Left lung (tissue), 10 donors: ENCODE results near the gene ZNF366. TPM values are rescaled to one million over a fixed set of nuclear protein-coding genes. Genes with fewer than 3 reads are reported as not detected.

Experiments
- ATAC-seq: fragments of 200-7000 bp; cut with Tn5 transposase; one replicate; pipeline ENCODE4 v1.9.1; 2020; ENCODE audit warnings: moderate library complexity
- DNase-seq, 4 donors: peaks; one replicate each; pipeline ENCODE4 v3.0.0-alpha.2; 2013 to 2020
- H3K27ac ChIP-seq, 2 donors: fragments of 200-600 bp; sonication (generic) in 1 of 2; one replicate each; pipeline versions ENCODE4 v1.5.0 to v1.8.0; 2020 to 2021
- H3K27me3 ChIP-seq, 2 donors: fragments of 200-600 bp; sonication (generic) in 1 of 2; one replicate each; pipeline versions ENCODE4 v1.5.0 to v1.8.0; 2020 to 2021
- H3K36me3 ChIP-seq, 2 donors: fragments of 200-600 bp; sonication (generic) in 1 of 2; one replicate each; pipeline versions ENCODE4 v1.5.0 to v1.8.0; 2020 to 2021
- H3K4me1 ChIP-seq, 2 donors: fragments of 200-600 bp; one replicate each; pipeline ENCODE4 v1.8.0; 2021
- H3K4me3 ChIP-seq, 2 donors: fragments of 200-600 bp; sonication (generic) in 1 of 2; one replicate each; pipeline versions ENCODE4 v1.5.0 to v1.8.0; 2020 to 2021; ENCODE audit warnings: mild to moderate bottlenecking in 1 of 2
- H3K9me3 ChIP-seq, 2 donors: fragments of 200-600 bp; sonication (generic) in 1 of 2; one replicate each; pipeline versions ENCODE4 v1.5.0 to v1.8.0; 2020 to 2021
- intact Hi-C, 2 donors: fragments of 100-400 bp; cut with DNase I; formaldehyde crosslinking; loops; one replicate each; pipeline versions ENCODE4 v1.11.2 to v1.14.2; 2022
- polyA plus RNA-seq, 6 donors: library from polyadenylated mRNA; unstranded; fragments of 120-200 nt; gene quantifications; one replicate each; pipeline ENCODE4 v1.2.1, GENCODE V29; 2013; ENCODE audit not compliant: insufficient read length in 6 of 6
- total RNA-seq, 2 donors: library from RNA; stranded (reverse); fragmentation: NEBNext Ultra II Directional; extraction: Animal tissue kit (Norgen Biotek cat#: 25700); gene quantifications; one replicate each; pipeline ENCODE4 v1.2.1, GENCODE V29; 2021
- TF ChIP-seq, protein P1 (sequence below), 2 donors: fragments of 200-600 bp; sonication (generic) in 1 of 2; IDR thresholded peaks; one replicate each; pipeline versions ENCODE4 v1.5.0 to v1.8.0; 2021; ENCODE audit warnings: antibody characterized with exemption in 2 of 2
- donor health status: DM: no; HTN: yes; CAD: no.
- donor health status: DM: no; HTN: no; CAD: no.

The ZNF366 gene
- total and polyA plus RNA-seq, 8 donors: 3.2 to 5.6 (median 4.0) TPM

DNA sequence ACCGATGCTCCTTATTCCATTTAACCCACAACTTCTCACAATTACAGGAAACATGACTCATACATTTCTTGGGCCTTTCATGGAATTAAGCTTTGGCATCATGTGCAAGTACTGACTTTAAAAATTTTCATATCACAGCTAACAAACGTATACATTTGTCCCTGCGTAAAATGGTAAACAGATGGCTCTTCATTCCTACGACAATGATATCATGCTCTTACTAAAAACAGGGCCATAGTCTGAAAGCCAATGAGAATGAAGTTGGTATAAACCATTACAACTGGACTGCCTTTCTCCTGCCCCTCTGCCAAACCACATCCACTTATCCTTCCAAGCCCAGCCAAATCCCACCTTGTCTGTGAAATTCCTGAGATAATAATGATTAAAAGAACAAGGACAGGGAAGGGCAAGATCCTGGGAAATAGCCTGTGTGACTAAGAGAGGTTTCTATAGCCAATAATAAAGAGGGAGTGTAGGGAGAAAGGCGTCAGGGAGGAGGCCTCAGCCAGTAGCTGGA lies 44.9 kb upstream of the ZNF366 start:
- DNase-seq (no peak), ATAC-seq (no peak)
- peaks cover 4 to 16% of the 10 kb centered on the region in 2 donors for H3K4me1 ChIP-seq
- TF ChIP-seq, protein P1, sequence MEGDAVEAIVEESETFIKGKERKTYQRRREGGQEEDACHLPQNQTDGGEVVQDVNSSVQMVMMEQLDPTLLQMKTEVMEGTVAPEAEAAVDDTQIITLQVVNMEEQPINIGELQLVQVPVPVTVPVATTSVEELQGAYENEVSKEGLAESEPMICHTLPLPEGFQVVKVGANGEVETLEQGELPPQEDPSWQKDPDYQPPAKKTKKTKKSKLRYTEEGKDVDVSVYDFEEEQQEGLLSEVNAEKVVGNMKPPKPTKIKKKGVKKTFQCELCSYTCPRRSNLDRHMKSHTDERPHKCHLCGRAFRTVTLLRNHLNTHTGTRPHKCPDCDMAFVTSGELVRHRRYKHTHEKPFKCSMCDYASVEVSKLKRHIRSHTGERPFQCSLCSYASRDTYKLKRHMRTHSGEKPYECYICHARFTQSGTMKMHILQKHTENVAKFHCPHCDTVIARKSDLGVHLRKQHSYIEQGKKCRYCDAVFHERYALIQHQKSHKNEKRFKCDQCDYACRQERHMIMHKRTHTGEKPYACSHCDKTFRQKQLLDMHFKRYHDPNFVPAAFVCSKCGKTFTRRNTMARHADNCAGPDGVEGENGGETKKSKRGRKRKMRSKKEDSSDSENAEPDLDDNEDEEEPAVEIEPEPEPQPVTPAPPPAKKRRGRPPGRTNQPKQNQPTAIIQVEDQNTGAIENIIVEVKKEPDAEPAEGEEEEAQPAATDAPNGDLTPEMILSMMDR (IDR thresholded peaks at IDR 0.05): no peak
- intact Hi-C loops: no loop called here
- no peak overlapping the region for H3K27ac ChIP-seq
- H3K27me3 ChIP-seq: peaks cover 0 to 5% of the 10 kb centered on the region in 2 donors
- peaks cover 0 to 3% of the 10 kb centered on the region in 2 donors for H3K9me3 ChIP-seq
- no peak overlapping the region for H3K4me3 ChIP-seq
- no peaks in the 10 kb centered on the region for H3K36me3 ChIP-seq

DNA sequence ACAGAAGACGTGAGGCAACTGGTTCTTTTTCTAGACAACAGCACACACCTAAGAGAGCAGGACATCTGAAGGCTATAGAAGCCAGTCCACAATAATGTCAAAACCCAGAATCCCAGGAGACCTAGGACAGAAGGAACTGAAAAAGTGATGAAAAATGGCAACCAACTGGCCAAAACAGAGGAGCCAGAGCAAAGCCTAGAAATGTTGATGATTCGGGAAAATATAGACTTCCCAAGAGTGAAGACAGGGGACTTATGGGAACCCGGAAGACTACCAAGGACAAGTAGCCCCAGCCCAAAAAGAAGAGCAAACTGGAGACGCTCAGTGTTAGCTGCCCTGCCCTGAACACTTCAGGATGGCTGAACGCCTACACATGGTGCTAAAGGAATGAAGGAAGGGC lies 43.4 kb upstream of the ZNF366 start:
- intact Hi-C loops: no loop called here
- no peak overlapping the region for H3K27ac ChIP-seq
- no peak for ATAC-seq
- no peaks in the 10 kb centered on the region for H3K36me3 ChIP-seq
- TF ChIP-seq, protein P1 (IDR thresholded peaks at IDR 0.05): no peak
- no peak overlapping the region for H3K4me3 ChIP-seq
- no peak for DNase-seq
- H3K4me1 ChIP-seq: peaks cover 0 to under 1% of the 10 kb centered on the region in 2 donors
- H3K9me3 ChIP-seq: peaks cover 0 to 11% of the 10 kb centered on the region in 2 donors
- H3K27me3 ChIP-seq: no peaks in the 10 kb centered on the region

DNA sequence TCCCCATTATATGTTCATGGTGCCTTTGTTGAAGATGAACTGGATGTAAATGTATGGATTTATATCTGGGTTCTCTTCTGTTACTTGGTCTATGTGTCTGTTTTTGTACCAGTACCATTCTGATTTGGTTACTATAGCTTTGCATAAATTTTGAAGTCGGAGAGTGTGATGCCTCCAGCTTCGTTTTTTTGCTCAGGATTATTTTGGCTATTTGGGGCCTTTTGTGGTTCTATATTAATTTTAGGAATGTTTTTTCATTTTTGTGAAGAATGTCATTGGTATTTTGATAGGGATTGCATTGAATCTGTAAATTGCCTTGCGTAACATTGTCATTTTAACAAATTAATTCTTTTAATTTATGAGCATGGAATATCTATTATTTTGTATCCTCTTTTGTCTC lies 36.6 kb upstream of the ZNF366 start:
- DNase-seq (no peak), ATAC-seq (no peak)
- TF ChIP-seq, protein P1 (IDR thresholded peaks at IDR 0.05): no peak
- intact Hi-C loops: no loop called here
- Histone ChIP-seq H3K9me3 (peaks cover 0 to 17% of the 10 kb centered on the region in 2 donors), H3K4me1 (no peaks in the 10 kb centered on the region), H3K27ac (no peak overlapping the region), H3K27me3 (no peaks in the 10 kb centered on the region), H3K4me3 (no peak overlapping the region), H3K36me3 (no peaks in the 10 kb centered on the region)

DNA sequence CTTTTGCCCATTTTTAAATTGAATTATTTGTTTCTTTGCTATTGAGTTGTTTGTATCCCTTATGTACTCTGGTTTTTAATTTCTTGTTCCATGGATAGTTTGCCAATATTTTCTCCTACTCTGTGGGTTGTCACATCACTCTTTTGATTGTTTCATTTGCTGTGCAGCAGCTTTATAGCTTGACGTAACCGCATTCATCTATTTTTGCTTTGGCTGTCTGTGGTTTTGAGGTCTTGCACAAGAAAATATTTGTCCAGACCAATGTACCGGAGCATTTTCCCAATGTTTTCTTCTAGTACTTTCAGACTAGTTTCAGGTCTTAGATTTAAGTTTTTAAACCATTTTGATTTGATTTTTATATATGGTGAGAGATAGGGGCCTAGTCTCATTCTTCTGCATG lies 36.2 kb upstream of the ZNF366 start:
- Histone ChIP-seq H3K4me1 (no peaks in the 10 kb centered on the region), H3K36me3 (no peaks in the 10 kb centered on the region), H3K27ac (no peak overlapping the region), H3K9me3 (peaks cover 0 to 17% of the 10 kb centered on the region in 2 donors), H3K27me3 (no peaks in the 10 kb centered on the region), H3K4me3 (no peak overlapping the region)
- DNase-seq (no peak), ATAC-seq (no peak)
- intact Hi-C loops: no loop called here
- TF ChIP-seq, protein P1 (IDR thresholded peaks at IDR 0.05): no peak

DNA sequence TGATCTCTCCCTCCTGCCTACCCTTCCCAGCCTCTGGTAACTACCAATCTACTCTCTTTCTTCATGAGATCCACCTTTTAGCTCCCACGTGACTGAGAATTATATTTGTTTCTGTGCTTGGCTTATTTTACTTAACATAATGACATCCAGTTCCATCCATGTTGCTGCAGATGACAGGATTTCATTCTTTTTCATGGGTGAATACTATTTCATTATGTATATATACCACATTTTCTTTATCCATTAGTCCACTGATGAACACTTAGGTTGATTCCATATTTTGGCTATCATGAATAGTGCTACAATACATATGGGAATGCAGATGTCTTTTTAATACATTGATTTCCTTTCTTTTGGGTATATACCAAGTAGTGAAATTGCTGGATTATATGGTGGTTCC lies 35.5 kb upstream of the ZNF366 start:
- no peaks in the 10 kb centered on the region for H3K4me1 ChIP-seq
- intact Hi-C loops: no loop called here
- no peaks in the 10 kb centered on the region for H3K27me3 ChIP-seq
- ATAC-seq (no peak), DNase-seq (no peak)
- H3K4me3 ChIP-seq: no peak overlapping the region
- peaks cover 0 to 14% of the 10 kb centered on the region in 2 donors for H3K9me3 ChIP-seq
- TF ChIP-seq, protein P1 (IDR thresholded peaks at IDR 0.05): no peak
- no peaks in the 10 kb centered on the region for H3K36me3 ChIP-seq
- H3K27ac ChIP-seq: no peak overlapping the region
